SK-N-SH treated with all-trans-retinoic acid at 6 μM for 48 hours (cell line): ENCODE measurements around the gene STK11IP.

Experiments
- ATAC-seq: fragments of 200-7000 bp; cut with Tn5 transposase; 3 replicates; pipeline ENCODE4 v1.9.1; 2020; ENCODE audit warnings: mild to moderate bottlenecking, moderate library complexity
- BACH2 ChIP-seq: fragments of 250-450 bp; sonication (Bioruptor Pico); IDR thresholded peaks from 2 replicates; pipeline ENCODE4 v1.9.0; 2021; ENCODE audit warnings: mild to moderate bottlenecking, borderline replicate concordance
- CSDC2 ChIP-seq: fragments of 250-450 bp; sonication (Bioruptor Pico); IDR thresholded peaks from 2 replicates; pipeline ENCODE4 v1.5.0; 2020; ENCODE audit warnings: mild to moderate bottlenecking, moderate library complexity
- ESRRG ChIP-seq: fragments of 250-450 bp; sonication (Bioruptor Pico); IDR thresholded peaks from 2 replicates; pipeline ENCODE4 v1.6.1; 2021; ENCODE audit warnings: mild to moderate bottlenecking
- GLIS3 ChIP-seq: fragments of 250-450 bp; sonication (Bioruptor Pico); IDR thresholded peaks from 2 replicates; pipeline ENCODE4 v1.5.0; 2020; ENCODE audit warnings: mild to moderate bottlenecking, moderate library complexity
- ISL1 ChIP-seq: fragments of 250-450 bp; sonication (Bioruptor Pico); IDR thresholded peaks from 2 replicates; pipeline ENCODE4 v2.1.2; 2022; ENCODE audit warnings: mild to moderate bottlenecking, moderate library complexity
- RARB ChIP-seq: fragments of 250-450 bp; sonication (Bioruptor Pico); IDR thresholded peaks from 2 replicates; pipeline ENCODE4 v1.8.0; 2021; ENCODE audit warnings: mild to moderate bottlenecking, moderate library complexity
- SNAI2 ChIP-seq: fragments of 250-450 bp; sonication (Bioruptor Pico); IDR thresholded peaks from 2 replicates; pipeline ENCODE4 v1.5.0; 2020; ENCODE audit warnings: mild to moderate bottlenecking, moderate library complexity
- TCF4 ChIP-seq: fragments of 250-450 bp; sonication (Bioruptor Pico); IDR thresholded peaks from 2 replicates; pipeline ENCODE4 v1.8.0; 2021; ENCODE audit warnings: mild to moderate bottlenecking, moderate library complexity, borderline replicate concordance
- TOX ChIP-seq: fragments of 250-450 bp; sonication (Bioruptor Pico); IDR thresholded peaks from 2 replicates; pipeline ENCODE4 v1.8.0; 2021; ENCODE audit warnings: mild to moderate bottlenecking, moderate library complexity, borderline replicate concordance
- ZFP3 ChIP-seq: fragments of 250-450 bp; sonication (Bioruptor Pico); IDR thresholded peaks from 2 replicates; pipeline ENCODE4 v1.5.0; 2020; ENCODE audit warnings: mild to moderate bottlenecking, moderate library complexity
- ZFP30 ChIP-seq: fragments of 450-650 bp; formaldehyde crosslinking; IDR thresholded peaks from 2 replicates; pipeline ENCODE4 v1.5.0; 2022; ENCODE audit warnings: mild to moderate bottlenecking, moderate library complexity
- ZNF70 ChIP-seq: fragments of 450-650 bp; formaldehyde crosslinking; IDR thresholded peaks from 2 replicates; pipeline ENCODE4 v1.5.0; 2020; ENCODE audit warnings: mild to moderate bottlenecking, moderate library complexity
- TF ChIP-seq, protein P1 (sequence below): fragments of 250-450 bp; sonication (Bioruptor Pico); IDR thresholded peaks from 2 replicates; pipeline ENCODE4 v1.8.0; 2020; ENCODE audit warnings: mild to moderate bottlenecking, moderate library complexity, borderline replicate concordance
- TF ChIP-seq, protein P2 (sequence below): fragments of 250-450 bp; sonication (Bioruptor Pico); IDR thresholded peaks from 2 replicates; pipeline ENCODE4 v1.8.0; 2021; ENCODE audit warnings: low read depth, mild to moderate bottlenecking, moderate library complexity, borderline replicate concordance
- TF ChIP-seq, protein P3 (sequence below): fragments of 250-450 bp; sonication (Bioruptor Pico); IDR thresholded peaks from 2 replicates; pipeline ENCODE4 v1.5.1; 2021; ENCODE audit warnings: mild to moderate bottlenecking, moderate library complexity
- TF ChIP-seq, protein P4 (sequence below): fragments of 250-450 bp; sonication (Bioruptor Pico); IDR thresholded peaks from 2 replicates; pipeline ENCODE4 v1.5.1; 2020; ENCODE audit warnings: low read depth, mild to moderate bottlenecking, moderate library complexity

Gene STK11IP

DNA sequence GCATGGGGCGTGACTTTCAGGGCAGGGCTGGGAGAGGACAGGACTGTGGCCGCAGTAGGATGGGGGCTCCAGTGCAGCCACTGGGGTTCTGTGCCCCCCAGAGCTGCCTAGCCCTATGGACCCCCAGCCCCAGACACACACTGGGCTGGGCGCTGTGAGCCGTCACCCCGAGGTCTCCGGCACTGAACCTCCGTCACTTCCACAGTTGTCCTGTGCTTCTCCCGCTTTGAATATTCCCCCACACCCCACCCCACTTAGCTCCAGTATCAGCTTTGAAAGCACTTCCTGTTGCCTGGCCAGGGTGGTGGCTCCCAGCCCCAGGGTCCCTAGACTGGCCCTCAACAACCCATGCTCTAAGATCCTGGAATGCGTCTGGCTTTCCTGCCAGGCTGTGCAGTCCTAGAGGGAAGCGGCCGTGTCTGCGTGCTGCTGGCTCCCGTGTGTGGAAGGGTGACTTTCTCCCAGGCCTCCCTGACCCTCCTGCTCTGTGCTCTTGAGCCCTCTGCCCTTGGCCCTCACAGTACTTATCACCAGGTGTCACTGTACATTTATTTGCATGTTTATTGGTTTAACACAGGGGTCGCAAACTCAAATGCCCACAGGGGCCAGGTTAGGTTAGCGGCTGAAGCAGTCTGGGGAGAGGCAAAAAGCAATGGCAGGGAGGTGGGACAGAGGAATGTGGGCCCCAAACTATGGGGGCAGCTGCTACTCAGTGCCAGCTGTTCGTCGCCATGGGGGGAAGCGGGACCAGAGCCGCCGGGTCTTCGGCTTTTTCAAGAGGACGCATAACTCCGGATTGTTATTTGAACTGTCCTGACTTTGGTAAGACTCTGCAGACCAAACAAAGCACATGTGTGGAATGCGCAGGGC is 36.2 kb upstream of the STK11IP start:
- TF ChIP-seq TCF4 (CRISPR knock-in tag) (no peak), BACH2 (CRISPR knock-in tag) (no peak), ESRRG (CRISPR knock-in tag) (no peak), RARB (CRISPR knock-in tag) (no peak), GLIS3 (CRISPR knock-in tag) (no peak), TOX (CRISPR knock-in tag) (no peak), SNAI2 (CRISPR knock-in tag) (no peak)
- TF ChIP-seq, protein P1, sequence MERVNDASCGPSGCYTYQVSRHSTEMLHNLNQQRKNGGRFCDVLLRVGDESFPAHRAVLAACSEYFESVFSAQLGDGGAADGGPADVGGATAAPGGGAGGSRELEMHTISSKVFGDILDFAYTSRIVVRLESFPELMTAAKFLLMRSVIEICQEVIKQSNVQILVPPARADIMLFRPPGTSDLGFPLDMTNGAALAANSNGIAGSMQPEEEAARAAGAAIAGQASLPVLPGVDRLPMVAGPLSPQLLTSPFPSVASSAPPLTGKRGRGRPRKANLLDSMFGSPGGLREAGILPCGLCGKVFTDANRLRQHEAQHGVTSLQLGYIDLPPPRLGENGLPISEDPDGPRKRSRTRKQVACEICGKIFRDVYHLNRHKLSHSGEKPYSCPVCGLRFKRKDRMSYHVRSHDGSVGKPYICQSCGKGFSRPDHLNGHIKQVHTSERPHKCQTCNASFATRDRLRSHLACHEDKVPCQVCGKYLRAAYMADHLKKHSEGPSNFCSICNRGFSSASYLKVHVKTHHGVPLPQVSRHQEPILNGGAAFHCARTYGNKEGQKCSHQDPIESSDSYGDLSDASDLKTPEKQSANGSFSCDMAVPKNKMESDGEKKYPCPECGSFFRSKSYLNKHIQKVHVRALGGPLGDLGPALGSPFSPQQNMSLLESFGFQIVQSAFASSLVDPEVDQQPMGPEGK (CRISPR knock-in tag): no peak
- TF ChIP-seq, protein P2, sequence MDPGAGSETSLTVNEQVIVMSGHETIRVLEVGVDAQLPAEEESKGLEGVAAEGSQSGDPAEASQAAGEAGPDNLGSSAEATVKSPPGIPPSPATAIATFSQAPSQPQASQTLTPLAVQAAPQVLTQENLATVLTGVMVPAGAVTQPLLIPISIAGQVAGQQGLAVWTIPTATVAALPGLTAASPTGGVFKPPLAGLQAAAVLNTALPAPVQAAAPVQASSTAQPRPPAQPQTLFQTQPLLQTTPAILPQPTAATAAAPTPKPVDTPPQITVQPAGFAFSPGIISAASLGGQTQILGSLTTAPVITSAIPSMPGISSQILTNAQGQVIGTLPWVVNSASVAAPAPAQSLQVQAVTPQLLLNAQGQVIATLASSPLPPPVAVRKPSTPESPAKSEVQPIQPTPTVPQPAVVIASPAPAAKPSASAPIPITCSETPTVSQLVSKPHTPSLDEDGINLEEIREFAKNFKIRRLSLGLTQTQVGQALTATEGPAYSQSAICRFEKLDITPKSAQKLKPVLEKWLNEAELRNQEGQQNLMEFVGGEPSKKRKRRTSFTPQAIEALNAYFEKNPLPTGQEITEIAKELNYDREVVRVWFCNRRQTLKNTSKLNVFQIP (CRISPR knock-in tag): no peak
- ATAC-seq: peak; percentile 5

DNA sequence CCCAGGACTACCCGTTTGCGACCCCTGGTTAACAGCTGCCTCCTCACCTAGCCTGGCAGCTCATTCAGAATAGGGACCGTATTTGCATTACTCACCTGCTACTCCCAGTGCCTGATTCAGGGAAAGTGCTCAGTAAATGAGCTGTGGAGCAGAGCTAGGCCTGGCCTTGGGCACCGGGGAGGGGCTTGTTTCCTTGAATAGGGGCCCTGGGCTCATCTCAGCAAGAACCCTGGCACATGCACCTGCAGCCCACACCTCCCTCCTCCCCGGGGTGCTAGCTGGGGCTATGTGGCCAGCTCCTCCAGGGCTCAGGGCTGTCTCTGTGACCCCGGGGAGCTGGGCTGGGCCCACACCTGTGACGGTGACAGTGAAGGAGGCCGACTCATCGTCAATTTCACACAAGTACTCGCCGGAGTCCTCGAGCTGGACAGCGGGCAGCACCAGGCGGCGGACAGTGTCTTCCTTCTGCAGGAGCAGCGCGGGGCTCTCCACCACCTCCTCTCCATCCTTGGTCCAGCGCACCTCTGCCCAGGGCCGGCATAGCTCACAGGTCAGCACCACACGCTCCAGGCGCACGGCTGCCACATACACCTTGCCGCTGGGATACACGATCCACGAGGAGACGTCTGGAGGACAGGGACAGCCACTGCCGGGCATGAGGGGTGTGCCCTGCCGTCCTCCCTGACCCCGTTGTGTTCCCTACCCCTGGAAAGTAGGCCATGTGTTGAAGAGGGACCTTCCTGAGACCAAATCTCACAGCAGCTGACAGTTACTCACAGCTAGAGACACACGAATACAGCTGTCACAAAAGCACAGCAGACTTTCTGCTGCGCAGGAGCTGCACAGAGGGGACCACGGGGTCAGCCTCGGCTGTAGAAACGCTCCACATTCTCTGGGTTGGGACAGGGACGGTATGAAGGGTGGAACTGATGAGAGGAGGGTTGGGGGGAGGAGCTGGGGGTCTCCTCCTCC is 35.3 kb upstream of the STK11IP start:
- no peak for ATAC-seq
- TF ChIP-seq, protein P3, sequence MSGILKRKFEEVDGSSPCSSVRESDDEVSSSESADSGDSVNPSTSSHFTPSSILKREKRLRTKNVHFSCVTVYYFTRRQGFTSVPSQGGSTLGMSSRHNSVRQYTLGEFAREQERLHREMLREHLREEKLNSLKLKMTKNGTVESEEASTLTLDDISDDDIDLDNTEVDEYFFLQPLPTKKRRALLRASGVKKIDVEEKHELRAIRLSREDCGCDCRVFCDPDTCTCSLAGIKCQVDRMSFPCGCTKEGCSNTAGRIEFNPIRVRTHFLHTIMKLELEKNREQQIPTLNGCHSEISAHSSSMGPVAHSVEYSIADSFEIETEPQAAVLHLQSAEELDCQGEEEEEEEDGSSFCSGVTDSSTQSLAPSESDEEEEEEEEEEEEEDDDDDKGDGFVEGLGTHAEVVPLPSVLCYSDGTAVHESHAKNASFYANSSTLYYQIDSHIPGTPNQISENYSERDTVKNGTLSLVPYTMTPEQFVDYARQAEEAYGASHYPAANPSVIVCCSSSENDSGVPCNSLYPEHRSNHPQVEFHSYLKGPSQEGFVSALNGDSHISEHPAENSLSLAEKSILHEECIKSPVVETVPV (CRISPR knock-in tag): no peak
- no peak for TF ChIP-seq SNAI2 (CRISPR knock-in tag)
- TF ChIP-seq, all 23 proteins: peak for 0

DNA sequence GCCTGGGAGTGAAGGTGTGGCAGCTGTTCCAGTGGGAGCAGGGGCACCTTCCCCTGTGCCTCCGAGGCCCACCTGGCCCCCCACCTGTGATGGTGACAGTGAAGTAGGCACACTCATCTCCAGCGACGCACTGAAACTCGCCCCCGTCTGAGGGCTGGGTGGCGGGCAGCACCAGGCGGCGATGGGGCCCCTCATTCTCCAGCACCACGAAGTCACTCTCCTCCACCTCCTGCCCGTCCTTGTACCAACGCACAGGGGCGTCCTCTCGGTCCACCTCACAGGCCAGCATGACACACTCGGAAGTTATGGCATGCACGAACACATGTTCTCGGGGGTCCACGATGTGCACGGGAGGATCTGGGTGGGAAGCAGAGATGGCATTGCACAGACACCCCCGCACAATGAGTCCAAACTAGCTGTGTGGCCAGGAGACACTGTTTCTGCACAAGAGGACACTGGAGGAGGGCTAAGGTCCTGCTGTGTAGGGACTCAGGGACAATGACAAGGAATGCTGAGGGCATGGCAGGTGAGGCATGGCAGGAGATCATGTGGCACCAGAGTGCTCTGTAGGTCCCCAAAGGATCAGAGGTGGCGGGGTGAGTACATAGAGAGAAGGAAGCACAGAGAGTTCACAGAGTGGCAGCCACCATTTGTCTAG is 34.3 kb upstream of the STK11IP start:
- ATAC-seq: no peak
- TF ChIP-seq RARB (CRISPR knock-in tag): no peak
- TF ChIP-seq, protein P4, sequence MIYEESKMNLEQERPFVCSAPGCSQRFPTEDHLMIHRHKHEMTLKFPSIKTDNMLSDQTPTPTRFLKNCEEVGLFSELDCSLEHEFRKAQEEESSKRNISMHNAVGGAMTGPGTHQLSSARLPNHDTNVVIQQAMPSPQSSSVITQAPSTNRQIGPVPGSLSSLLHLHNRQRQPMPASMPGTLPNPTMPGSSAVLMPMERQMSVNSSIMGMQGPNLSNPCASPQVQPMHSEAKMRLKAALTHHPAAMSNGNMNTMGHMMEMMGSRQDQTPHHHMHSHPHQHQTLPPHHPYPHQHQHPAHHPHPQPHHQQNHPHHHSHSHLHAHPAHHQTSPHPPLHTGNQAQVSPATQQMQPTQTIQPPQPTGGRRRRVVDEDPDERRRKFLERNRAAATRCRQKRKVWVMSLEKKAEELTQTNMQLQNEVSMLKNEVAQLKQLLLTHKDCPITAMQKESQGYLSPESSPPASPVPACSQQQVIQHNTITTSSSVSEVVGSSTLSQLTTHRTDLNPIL (CRISPR knock-in tag): no peak

DNA sequence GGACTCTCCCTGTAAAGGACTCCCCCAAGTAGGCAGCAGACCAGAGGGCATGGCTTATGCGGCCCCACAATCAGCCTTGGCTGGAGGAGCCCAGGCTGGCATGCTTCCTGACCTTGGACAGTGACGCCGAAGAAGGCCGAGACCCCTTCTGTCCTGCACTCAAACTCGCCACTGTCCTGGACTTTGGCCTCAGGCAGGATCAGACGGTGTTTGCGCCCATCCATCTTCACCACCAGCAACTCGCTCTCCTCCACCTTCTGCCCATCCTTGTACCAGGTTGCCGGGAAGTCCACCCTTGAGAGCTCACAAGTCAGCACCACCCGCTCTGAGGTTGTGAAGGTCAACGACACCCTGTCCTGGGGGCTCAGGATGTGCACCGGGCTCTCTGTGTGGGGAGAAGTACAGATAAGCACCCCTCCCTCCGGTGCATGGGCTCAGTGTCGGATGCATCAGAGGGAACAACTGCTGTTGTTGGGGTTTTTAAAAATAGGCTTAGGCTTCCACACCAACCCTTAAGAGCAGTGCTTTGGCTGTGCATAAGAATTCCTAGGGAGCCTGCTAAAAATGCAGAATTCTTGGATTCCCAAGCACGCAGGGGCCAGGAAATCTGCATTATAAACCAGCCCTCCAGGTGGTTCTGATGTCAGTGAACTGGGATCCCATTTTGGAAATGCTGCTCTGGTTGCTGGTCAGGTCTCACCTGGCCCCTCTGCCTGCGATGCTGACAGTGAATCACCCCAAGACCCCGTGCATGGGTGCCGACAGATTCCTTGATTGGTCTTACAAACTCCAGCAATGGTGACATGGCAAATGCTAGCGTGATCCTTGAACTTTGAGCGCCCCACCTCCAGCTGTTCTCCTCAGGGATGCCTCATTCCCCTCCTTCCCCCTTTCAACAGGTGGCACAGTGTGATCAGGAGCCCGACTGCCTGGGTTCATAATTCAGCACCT is 32.3 kb upstream of the STK11IP start:
- TF ChIP-seq TOX (CRISPR knock-in tag): no peak
- no peak for TF ChIP-seq ESRRG (CRISPR knock-in tag)
- TF ChIP-seq ZFP30 (CRISPR knock-in tag): no peak
- no peak for TF ChIP-seq TCF4 (CRISPR knock-in tag)
- TF ChIP-seq ISL1: no peak
- TF ChIP-seq CSDC2 (CRISPR knock-in tag): no peak
- no peak for TF ChIP-seq ZFP3 (CRISPR knock-in tag)
- TF ChIP-seq, protein P4 (CRISPR knock-in tag): no peak
- TF ChIP-seq, protein P3 (CRISPR knock-in tag): no peak
- TF ChIP-seq, protein P1 (CRISPR knock-in tag): no peak
- TF ChIP-seq RARB (CRISPR knock-in tag): no peak
- TF ChIP-seq SNAI2 (CRISPR knock-in tag): no peak
- no peak for TF ChIP-seq ZNF70 (CRISPR knock-in tag)

More for the DNA sequence above, 32.3 kb upstream of the STK11IP start:
- ATAC-seq: no peak
